Epithelial cell of esophagus (primary cell): Measurements from ENCODE around the gene POMP.

Experiments used
- DNase-seq: peaks from one replicate; pipeline ENCODE4 v3.0.0; 2010; ENCODE audit warnings: low read depth
- H3K4me3 ChIP-seq: 2 replicates; pipeline ENCODE4 v1.5.1; 2011; ENCODE audit warnings: mild to moderate bottlenecking, low read length, control low read depth
- TF ChIP-seq, protein P1 (sequence below): IDR thresholded peaks from 2 replicates; pipeline ENCODE4 v1.5.1; 2011; ENCODE audit warnings: low read depth, mild to moderate bottlenecking, low read length, control low read depth, inconsistent platforms; ENCODE audit not compliant: insufficient read depth; ENCODE audit errors: missing control alignments

The POMP gene

DNA sequence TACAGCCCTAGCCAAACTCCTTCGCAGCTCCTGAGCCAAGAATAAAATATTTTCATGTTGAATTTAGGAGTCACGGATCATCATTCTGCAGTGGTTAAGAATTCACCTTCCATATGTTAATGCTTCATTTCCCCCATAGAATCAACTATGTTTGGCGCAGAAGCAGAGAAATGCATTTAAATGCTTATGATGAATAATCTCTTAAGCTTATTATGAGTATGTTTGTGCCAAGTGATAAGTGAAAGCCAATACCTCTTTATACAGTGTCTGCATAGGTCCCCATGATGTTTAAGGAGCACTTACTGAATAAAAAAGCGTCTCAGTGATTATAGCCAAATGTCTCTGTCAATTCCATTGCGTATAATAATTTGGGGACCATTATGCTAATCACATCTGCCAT lies 32.7 kb upstream of the POMP start:
- TF ChIP-seq, protein P1, sequence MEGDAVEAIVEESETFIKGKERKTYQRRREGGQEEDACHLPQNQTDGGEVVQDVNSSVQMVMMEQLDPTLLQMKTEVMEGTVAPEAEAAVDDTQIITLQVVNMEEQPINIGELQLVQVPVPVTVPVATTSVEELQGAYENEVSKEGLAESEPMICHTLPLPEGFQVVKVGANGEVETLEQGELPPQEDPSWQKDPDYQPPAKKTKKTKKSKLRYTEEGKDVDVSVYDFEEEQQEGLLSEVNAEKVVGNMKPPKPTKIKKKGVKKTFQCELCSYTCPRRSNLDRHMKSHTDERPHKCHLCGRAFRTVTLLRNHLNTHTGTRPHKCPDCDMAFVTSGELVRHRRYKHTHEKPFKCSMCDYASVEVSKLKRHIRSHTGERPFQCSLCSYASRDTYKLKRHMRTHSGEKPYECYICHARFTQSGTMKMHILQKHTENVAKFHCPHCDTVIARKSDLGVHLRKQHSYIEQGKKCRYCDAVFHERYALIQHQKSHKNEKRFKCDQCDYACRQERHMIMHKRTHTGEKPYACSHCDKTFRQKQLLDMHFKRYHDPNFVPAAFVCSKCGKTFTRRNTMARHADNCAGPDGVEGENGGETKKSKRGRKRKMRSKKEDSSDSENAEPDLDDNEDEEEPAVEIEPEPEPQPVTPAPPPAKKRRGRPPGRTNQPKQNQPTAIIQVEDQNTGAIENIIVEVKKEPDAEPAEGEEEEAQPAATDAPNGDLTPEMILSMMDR, result no peak

DNA sequence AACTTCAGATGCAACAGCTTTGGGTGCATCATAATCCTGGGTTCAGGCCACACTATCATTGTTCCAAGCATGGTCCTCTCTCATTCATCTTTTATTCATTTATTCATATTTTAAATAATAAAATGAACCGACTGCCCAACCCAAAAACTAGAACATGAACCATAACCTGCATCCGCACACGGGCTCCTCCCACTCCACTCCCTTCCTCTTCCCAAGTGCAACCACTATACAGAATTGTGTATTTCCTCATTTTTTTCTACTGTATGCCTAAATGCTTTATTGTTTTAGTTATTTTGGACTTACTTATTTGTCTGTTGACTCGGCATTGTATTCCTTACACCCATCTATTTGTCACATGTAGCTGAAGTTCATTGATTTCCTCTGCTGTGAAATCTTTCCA lies 30.7 kb upstream of the POMP start:
- H3K4me3 ChIP-seq, result no peak overlapping the region
- DNase-seq, result no peak
- TF ChIP-seq, protein P1, result no peak

More for the DNA sequence above, 32.7 kb upstream of the POMP start:
- no peak for DNase-seq
- no peak overlapping the region for H3K4me3 ChIP-seq

DNA sequence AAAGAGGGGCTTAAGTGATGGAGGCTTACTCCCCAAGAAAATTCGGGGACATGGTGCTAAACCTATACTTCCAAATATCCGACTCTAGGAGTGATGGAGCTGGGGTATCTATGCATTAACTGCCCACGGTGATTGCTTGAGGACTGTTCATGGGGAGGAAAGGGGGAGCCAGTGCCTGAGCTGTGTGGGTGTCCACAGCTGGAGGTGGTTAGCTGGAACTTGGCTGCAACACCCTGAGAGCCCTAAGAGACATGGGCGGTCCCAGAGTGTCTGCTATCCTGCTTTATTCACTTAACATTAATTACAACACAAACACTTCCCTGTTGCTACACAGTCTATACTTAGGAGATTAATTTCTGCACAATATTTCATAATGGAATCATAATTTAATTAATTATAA lies 28.1 kb upstream of the POMP start:
- H3K4me3 ChIP-seq, result no peak overlapping the region
- no peak for DNase-seq
- TF ChIP-seq, protein P1, result no peak

DNA sequence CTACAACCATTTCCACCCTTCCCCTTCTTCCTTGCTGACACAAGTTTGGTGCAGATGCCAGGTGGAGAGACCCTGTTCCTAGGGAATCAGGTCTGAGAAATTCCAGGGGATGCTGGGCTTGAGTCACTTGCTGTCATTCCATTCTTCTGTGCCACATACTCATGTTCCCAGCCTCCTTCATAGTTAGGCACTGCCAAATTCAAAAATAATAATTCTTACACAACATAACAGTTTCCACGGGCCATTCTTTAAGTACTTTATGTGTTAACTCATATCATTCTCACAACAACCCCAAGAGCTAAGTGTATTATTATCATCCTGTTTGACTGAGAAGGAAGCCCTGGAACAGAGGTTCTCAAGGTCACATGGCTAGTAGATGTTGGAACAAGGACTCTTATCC lies 27.1 kb upstream of the POMP start:
- TF ChIP-seq, protein P1, result no peak
- DNase-seq, result no peak
- no peak overlapping the region for H3K4me3 ChIP-seq

DNA sequence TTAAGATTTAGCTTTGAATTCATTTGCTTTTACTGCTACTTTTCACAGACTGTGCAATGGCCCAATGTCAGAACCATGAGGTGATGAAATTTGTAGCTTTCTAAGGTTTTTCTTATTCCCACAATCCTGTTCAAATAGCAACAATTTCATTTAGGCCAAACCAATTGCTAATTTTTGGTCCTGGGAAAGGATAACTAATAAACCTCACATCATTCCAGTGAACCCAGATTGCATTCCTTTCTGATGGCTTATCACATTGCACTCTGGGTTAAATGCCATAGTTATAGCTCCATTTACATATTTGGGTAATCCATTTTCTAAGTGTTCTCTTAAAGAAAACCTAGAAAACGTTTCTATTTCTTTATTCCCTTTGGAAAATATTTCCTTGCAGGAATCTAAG lies 22.9 kb upstream of the POMP start:
- TF ChIP-seq, protein P1, result no peak
- no peak for DNase-seq
- no peak overlapping the region for H3K4me3 ChIP-seq

DNA sequence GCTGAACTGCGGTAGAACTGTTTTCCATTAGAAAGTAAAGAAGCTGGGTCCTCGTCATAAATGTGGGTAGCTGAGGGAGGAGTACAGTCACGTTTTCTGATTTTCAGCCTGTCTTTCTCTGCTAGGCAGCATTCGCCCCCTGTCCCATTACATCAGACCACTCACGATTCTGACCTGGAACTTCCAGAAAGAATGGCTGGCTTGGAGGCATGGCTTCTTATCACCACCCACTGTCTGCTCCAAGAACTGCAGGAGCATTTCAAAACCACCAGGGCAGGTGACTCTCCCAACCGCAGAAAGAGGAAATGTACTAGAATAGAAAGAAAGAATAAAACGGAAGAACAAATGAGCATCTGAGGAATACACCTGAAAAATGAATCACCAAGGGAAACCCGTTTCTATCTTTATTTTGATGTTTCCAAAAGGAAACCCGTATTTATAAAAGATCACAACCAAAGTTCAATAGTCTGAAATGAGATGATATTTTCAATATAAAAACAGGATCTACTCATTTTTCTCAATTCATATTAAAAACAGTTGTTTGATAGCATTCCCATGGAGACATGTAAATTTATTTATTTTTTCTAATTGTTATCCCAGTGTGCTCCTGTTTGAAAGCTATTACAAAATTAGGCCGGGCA lies 22.1 kb upstream of the POMP start:
- TF ChIP-seq, protein P1, result peak; percentile 91
- DNase-seq, result peak; percentile 76
- no peak overlapping the region for H3K4me3 ChIP-seq

DNA sequence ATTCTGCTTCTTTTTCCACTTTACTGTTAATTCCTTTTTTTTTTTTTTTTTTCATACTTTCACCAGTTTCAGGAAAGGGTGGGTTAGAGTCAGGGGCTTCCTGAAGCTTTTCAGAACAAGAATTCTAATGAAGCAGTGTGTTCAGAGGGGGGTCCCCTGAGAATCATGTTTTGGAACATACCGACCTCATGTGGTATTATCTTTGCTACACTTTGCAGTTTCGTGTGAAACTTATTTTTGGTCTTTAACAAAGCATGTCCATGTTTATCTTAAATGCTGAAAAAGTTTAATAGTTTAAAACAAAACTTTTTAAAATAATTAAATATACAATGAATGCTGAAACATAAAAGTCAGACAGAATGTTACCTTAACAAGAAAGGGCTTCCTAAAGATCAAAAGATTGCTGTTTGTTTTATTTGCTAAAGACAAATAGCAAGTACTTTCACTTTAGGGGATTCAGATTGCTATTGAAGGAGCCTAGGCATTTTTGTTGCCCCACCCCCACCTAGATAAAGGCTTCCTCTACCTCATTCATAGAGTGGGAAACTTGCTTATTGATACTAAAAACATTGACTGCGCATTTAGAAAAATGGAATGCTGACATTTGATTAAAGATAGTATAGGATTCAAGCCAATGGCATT lies 21.1 kb upstream of the POMP start:
- TF ChIP-seq, protein P1, result no peak
- no peak for DNase-seq
- no peak overlapping the region for H3K4me3 ChIP-seq
